ENCODE data around the gene MAP3K10.
A peak's percentile ranks its signal among the peaks of the same experiment; 100 is the strongest.

The MAP3K10 gene

DNA sequence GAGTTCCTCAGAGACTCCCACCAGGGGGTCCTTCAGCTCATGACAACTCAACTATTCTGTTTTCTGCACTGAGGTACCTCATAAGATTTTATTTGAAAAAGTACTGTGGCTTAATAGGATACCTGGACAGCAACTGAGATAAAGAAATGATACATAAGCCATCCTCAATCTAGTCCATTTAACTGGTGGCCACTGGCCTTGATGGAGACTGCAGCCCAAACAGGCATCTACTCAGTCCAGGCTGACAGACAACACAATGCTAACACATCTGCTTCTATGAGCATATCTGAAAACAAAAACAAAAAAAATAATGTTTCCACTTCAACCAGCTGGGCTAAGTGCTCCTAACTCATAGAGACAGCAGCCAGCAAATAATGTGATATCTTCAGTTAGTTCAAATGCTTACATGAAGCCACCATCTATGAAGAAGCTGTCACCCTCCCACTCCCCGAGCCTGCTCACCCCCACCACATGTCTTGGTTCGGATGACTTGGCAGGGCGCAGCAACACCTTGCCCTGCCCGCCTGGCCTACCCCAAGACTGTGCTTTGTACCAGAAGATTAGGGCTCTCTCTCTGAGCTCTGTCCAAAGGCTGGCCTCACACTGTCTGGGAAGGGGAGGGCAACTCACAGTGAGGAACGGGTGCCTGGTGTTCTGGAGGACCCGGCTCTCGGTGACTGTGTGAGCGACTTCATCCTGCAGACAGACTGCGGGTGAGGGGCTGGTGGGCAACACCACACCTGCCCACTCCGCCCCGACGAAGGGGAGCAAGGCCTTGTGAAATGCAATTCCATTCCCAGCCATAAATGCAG, 48.4 kb downstream of the MAP3K10 start:
- TF ChIP-seq, protein P1, sequence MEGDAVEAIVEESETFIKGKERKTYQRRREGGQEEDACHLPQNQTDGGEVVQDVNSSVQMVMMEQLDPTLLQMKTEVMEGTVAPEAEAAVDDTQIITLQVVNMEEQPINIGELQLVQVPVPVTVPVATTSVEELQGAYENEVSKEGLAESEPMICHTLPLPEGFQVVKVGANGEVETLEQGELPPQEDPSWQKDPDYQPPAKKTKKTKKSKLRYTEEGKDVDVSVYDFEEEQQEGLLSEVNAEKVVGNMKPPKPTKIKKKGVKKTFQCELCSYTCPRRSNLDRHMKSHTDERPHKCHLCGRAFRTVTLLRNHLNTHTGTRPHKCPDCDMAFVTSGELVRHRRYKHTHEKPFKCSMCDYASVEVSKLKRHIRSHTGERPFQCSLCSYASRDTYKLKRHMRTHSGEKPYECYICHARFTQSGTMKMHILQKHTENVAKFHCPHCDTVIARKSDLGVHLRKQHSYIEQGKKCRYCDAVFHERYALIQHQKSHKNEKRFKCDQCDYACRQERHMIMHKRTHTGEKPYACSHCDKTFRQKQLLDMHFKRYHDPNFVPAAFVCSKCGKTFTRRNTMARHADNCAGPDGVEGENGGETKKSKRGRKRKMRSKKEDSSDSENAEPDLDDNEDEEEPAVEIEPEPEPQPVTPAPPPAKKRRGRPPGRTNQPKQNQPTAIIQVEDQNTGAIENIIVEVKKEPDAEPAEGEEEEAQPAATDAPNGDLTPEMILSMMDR (conservative IDR thresholded peaks at IDR 0.05; ENCODE audit: control insufficient read depth, insufficient read depth, low read depth, low read length) = no peak
- no peak for DNase-seq (ENCODE audit: low read depth)
- H3K4me3 ChIP-seq (ENCODE audit: control insufficient read depth, low read depth, low read length) = no peak overlapping the region

DNA sequence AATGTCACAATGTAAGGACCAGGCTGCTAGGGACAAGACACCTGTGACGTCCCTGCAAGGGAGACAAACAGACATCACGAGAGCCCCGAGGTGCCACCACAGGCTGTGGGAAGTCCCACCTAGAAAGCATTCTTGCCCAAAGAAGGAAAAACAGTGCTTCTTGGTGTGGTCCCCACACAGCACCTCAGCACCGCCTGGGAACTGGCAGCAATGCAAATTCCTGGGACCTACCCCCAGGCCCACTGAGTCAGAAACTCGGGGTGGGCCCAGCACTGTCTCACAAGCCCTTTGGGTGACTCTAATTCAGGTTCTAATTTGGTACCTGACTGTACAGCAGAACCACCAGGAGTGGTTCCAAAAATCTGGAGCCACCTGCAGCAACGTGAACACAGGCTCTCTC, 49.1 kb downstream of the MAP3K10 start:
- no peak overlapping the region for H3K4me3 ChIP-seq (ENCODE audit: control insufficient read depth, low read depth, low read length)
- DNase-seq (ENCODE audit: low read depth) = no peak
- TF ChIP-seq, protein P1 (conservative IDR thresholded peaks at IDR 0.05; ENCODE audit: control insufficient read depth, insufficient read depth, low read depth, low read length) = no peak

DNA sequence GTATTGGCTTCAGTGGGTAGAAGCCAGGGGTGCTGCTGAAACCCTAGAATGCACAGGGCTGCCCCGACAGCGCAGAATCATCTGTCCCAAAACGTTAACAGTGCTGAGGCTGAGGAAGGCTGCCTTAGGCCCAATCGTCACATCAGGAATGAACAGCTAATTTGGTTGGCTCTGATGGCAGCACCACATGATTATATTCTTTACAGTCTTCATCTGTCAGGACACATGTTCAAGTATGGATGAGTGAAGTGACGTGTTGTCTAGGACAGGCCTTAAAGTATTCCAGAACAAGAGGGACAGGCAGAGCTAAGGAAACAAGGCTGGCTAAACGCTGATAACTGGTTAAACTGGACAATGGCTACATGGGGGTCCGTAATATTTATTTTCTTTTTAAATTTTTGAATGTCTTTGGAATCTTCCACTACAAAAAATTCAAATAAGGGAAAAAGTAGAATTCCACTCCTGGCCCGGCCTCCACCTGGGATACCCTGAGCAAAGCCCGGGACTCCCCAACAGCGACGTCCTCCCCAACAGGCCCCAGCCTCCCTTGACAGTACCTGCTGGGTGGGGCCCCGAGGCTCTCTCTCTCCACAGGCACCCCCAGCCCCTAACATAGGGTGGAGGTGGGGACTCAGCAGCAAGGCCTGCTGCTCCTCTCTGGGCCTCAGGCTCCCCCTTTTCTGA, 50.0 kb downstream of the MAP3K10 start:
- TF ChIP-seq, protein P1 (conservative IDR thresholded peaks at IDR 0.05; ENCODE audit: control insufficient read depth, insufficient read depth, low read depth, low read length) = no peak
- H3K4me3 ChIP-seq (ENCODE audit: control insufficient read depth, low read depth, low read length) = no peak overlapping the region
- DNase-seq (ENCODE audit: low read depth) = no peak

DNA sequence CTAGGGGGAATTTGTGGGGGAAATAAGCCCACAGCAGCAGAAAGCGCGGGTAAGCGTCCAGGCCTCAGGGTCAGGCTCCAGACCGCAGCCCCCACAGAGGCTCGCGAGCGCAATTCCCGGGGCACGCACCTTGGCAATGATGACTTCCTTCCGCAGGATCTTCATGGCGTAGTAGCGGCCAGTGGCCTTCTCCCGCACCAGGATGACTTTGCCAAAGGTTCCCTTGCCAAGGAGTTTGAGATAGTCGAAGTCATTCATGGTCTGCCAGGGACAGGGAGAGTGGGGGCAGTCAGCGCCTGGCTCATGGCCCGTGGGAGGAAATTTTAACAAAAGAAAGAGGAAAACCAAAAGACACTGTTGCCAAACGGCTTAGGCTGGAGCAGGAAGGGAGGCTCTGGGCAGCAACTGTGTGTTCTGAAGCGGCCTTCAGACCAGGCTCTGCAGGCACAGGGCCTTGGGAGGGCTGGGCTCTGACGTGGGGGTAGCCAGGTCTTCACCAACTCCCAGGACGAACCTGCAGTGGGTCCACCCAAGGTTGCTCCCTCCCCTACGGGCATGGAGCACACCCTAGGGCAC, 50.7 kb downstream of the MAP3K10 start:
- TF ChIP-seq, protein P1 (conservative IDR thresholded peaks at IDR 0.05; ENCODE audit: control insufficient read depth, insufficient read depth, low read depth, low read length) = no peak
- no peak overlapping the region for H3K4me3 ChIP-seq (ENCODE audit: control insufficient read depth, low read depth, low read length)
- peak; percentile 49 for DNase-seq (ENCODE audit: low read depth)

DNA sequence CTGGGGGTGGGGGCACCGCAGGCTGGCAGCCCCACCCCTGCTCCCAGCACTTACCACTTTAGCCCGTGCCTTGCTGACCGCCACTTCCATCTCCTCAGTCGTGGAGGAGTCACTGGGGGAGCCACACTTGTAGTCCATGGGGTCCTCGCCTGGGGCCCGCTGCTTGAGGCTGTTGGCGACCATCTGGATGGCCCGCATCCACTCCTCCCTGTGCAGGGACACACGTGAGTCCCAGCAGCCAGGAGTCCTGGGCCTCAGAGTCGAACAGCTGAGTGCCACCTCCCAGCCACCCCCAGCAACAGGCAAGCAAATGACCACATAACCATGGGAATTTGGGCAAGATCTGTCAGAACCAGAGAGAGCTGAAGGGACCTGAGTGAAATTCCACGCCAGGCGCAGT, 51.3 kb downstream of the MAP3K10 start:
- TF ChIP-seq, protein P1 (conservative IDR thresholded peaks at IDR 0.05; ENCODE audit: control insufficient read depth, insufficient read depth, low read depth, low read length) = no peak
- DNase-seq (ENCODE audit: low read depth) = no peak
- H3K4me3 ChIP-seq (ENCODE audit: control insufficient read depth, low read depth, low read length) = no peak overlapping the region

DNA sequence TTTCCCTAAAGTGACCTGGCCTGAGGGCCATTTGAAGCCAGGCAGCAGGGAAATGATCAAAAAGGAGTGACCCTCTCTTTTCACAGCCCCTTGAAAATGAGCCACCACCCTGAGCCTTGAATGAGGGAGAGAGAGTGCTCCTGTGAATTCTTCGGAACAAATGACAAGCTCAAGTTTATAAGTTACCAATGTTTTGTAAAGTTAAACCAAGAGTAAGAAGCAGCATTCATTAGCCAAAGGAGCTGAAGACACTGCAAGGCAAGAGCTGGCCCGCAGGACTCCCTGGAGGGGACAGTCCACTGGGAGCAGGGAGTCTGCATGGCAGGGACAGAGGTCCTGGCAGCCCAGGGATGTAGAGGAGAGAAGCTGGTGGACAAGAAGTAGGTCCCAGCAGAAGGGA, 52.0 kb downstream of the MAP3K10 start:
- H3K4me3 ChIP-seq (ENCODE audit: control insufficient read depth, low read depth, low read length) = no peak overlapping the region
- TF ChIP-seq, protein P1 (conservative IDR thresholded peaks at IDR 0.05; ENCODE audit: control insufficient read depth, insufficient read depth, low read depth, low read length) = no peak
- no peak for DNase-seq (ENCODE audit: low read depth)
